AG04449 (cell line): ENCODE results near the gene PPP2R5C.

Source experiments
- CTCF ChIA-PET: fragments of 350-600 bp; formaldehyde crosslinking; extraction: SDS; loops from one replicate; lab custom pipeline; 2021; ENCODE audit warnings: antibody characterized with exemption; lab: Yijun Ruan, JAX
- POLR2A ChIA-PET: fragments of 400-600, 350-600 bp; formaldehyde crosslinking; extraction: SDS; loops from one replicate; lab custom pipeline; 2020; ENCODE audit warnings: antibody characterized with exemption, inconsistent platforms; lab: Yijun Ruan, JAX
- DNase-seq: peaks from one replicate; pipeline ENCODE4 v3.0.0-alpha.2; 2010; ENCODE audit warnings: low read depth, low spot score
- H3K4me3 ChIP-seq: 2 replicates; pipeline ENCODE4 v1.5.1; 2011; ENCODE audit warnings: low read depth, mild to moderate bottlenecking, control low read depth, low read length
- TF ChIP-seq, protein P1 (sequence below): IDR thresholded peaks from one replicate; pipeline ENCODE4 v1.5.1; 2011; ENCODE audit warnings: mild to moderate bottlenecking, moderate library complexity, low read length, control low read depth, inconsistent platforms; ENCODE audit not compliant: insufficient read depth; ENCODE audit errors: missing control alignments

Gene PPP2R5C

DNA sequence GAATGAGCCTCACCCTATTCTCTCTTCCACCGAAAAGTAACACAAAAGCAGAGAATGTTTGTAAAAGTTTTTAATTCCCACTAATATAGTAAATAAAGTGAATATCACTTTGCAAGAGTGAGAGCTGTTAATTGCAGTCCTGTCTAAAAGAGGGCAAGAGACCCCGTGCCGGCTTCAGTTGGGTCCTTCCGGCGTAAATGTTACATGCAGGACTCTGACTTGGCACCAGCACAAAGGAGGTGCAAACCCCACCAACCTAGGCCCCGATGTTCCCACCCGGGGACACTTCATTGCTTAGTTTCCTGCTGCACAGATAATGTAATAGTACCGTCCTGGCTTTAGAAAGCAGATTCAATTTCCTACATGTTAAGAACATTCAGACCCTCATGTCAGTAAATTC is 136.9 kb downstream of the PPP2R5C start:
- ChIA-PET POLR2A (no interaction called here), CTCF (interaction anchor here (1.0 to 2.5 kb wide), 3 partner anchors 12 to 128 kb away, joined by 3 to 9 read pairs (median 3); no protein-coding TSS in a partner anchor)
- no peak for DNase-seq
- H3K4me3 ChIP-seq = no peak overlapping the region
- TF ChIP-seq, protein P1, sequence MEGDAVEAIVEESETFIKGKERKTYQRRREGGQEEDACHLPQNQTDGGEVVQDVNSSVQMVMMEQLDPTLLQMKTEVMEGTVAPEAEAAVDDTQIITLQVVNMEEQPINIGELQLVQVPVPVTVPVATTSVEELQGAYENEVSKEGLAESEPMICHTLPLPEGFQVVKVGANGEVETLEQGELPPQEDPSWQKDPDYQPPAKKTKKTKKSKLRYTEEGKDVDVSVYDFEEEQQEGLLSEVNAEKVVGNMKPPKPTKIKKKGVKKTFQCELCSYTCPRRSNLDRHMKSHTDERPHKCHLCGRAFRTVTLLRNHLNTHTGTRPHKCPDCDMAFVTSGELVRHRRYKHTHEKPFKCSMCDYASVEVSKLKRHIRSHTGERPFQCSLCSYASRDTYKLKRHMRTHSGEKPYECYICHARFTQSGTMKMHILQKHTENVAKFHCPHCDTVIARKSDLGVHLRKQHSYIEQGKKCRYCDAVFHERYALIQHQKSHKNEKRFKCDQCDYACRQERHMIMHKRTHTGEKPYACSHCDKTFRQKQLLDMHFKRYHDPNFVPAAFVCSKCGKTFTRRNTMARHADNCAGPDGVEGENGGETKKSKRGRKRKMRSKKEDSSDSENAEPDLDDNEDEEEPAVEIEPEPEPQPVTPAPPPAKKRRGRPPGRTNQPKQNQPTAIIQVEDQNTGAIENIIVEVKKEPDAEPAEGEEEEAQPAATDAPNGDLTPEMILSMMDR = no peak

DNA sequence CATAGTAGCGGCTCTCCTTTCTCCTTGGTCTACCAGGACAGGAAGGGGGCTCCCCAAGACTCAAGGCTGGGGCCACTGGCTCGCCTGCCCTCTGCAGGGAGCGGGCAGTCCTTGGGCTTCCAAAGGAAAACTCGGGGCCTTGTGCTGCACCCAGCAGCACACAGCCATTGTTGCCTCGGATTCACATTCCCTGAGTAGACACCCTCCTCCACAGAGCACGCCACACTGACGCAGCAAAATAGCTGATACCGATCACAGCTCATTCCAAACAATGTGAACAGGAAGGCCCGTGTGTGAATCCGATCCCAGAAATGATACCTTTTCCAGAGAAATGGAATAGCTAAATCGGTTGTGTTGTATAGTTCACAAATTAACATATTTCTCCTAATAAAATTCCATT is 137.8 kb downstream of the PPP2R5C start:
- CTCF ChIA-PET = interaction anchor here (1.0 to 2.5 kb wide), 2 partner anchors 11 to 128 kb away, joined by 3 to 9 read pairs; no protein-coding TSS in a partner anchor

DNA sequence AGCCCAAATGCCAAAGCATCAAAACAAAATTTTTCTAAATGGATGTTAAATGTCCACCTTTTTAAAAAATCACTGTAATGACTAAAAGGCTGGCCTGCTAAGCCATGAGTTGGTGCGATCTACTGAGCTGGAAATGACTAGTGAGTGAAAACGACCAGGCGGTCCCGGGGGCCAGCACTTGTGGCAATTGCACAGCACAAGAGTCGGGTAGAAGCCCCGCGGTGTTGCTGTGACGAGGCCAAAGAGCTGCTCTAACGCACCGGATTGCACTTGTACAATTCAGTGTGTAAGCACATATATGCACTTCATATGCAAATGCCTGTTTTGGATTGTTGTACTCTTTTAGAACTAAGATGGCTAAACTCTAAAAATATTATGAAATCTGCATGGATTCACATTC is 138.7 kb downstream of the PPP2R5C start:
- H3K4me3 ChIP-seq = no peak overlapping the region
- POLR2A ChIA-PET = no interaction called here
- CTCF ChIA-PET = interaction anchor here (2.6 kb wide), 1 partner anchor 129 kb away, joined by 8 read pairs; no protein-coding TSS in a partner anchor
- TF ChIP-seq, protein P1 = no peak
- no peak for DNase-seq

More for the DNA sequence above, 137.8 kb downstream of the PPP2R5C start:
- no peak for DNase-seq
- TF ChIP-seq, protein P1 = no peak
- POLR2A ChIA-PET = interaction anchor here (0.6 kb wide), 1 partner anchor 617 kb away, joined by 4 read pairs; no protein-coding TSS in a partner anchor
- H3K4me3 ChIP-seq = no peak overlapping the region

DNA sequence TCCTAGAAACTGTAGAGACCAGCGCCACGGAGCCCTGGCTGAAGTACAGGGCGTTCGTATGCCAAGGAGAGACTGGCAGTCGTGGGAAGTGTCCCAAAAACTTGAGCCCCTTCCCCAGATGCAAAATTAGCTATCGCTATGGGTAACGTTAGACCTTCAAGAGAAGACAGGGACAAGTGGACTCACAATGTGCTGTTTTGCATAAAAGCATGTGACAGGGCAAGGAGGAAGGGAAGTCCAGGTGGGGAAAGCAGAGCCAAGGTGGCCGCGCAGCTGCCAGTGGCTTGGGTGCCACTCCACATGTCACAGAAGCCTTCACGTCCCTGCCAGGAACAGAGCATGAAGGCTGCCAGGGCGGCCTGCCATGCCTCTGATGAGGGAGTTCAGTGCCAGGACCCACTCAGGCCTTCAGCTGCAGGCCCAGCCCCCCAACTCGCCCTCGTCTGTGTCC is 141.6 kb downstream of the PPP2R5C start:
- H3K4me3 ChIP-seq = no peak overlapping the region
- ChIA-PET CTCF (interaction anchor here (2.3 kb wide), 1 partner anchor 133 kb away, joined by 13 read pairs; no protein-coding TSS in a partner anchor), POLR2A (no interaction called here)
- no peak for DNase-seq
- TF ChIP-seq, protein P1 = no peak

DNA sequence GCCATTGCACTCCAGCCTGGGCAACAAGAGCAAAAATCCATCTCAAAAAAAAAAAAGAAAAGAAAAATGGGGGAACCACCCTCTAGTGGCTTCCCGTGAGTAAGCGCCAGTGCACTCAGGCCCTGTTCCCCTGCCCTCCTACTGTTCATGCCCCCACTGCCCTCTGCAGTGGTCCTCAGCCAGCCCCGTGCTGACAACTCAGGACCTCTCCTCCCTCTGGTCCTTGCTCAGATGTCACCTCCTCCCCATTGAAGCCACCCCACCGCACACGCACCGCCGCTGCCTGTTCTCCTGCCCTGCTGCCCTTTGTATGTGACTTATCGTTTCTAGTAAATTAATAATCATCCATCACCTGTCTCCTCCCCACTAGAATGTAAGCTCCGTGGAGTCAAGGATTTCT is 144.1 kb downstream of the PPP2R5C start:
- POLR2A ChIA-PET = no interaction called here
- TF ChIP-seq, protein P1 = no peak
- CTCF ChIA-PET = no interaction called here
- H3K4me3 ChIP-seq = no peak overlapping the region
- no peak for DNase-seq

DNA sequence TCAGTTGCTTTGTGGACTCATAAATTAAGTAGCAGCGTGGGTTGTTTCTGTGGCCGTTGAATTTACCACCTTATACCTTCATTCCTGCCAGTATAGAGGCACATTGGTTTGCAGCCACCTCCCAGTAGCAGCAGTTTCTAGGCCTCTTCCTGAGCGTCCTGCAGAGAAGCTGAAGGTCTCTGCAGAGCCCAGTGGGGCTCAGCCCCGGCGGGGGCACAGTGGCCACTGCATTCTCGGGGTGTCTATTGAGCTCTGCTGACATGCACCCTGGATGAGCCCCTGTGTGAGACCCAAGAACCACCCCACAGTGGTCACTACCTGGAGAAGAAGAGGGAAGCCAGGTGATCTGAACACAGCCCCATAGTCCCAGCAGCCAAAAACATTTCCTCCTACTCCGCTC is 145.1 kb downstream of the PPP2R5C start:
- TF ChIP-seq, protein P1 = no peak
- POLR2A ChIA-PET = no interaction called here
- H3K4me3 ChIP-seq = no peak overlapping the region
- CTCF ChIA-PET = no interaction called here
- no peak for DNase-seq
